CD14-positive monocyte (primary cell): Measurements from ENCODE around the gene CDK5R2. TPM values are rescaled to one million over a fixed set of nuclear protein-coding genes. Genes with fewer than 3 reads are reported as not detected.

Source experiments
- DNase-seq, 3 donors: peaks; one replicate each; pipeline ENCODE4 v3.0.0-alpha.2; 2011 to 2022
- H2AFZ ChIP-seq: 2 replicates; pipeline ENCODE4 v1.6.0; 2012; ENCODE audit warnings: mild to moderate bottlenecking, low read depth, low read length, inconsistent platforms; ENCODE audit not compliant: insufficient read depth, poor library complexity, severe bottlenecking
- H3K27ac ChIP-seq, 2 donors: 1 replicate in 1 of 2; 2 replicates in 1 of 2; pipeline ENCODE4 v1.5.1; 2012 to 2013; ENCODE audit warnings: low read length in 2 of 2, control low read depth in 1 of 2, inconsistent platforms in 1 of 2, low read depth in 1 of 2, mild to moderate bottlenecking in 1 of 2
- H3K27me3 ChIP-seq, 2 donors: one replicate each; pipeline versions ENCODE4 v1.6.0 to v1.6.1; 2011 to 2013; ENCODE audit warnings: low read length in 2 of 2; ENCODE audit not compliant: control insufficient read depth in 2 of 2, insufficient read depth in 2 of 2
- H3K36me3 ChIP-seq, 2 donors: replicated peaks in 1 of 2; 1 replicate in 1 of 2; 2 replicates in 1 of 2; pipeline versions ENCODE4 v1.5.1 to v1.6.1; 2012 to 2013; ENCODE audit warnings: low read length in 2 of 2, control low read depth in 1 of 2, inconsistent platforms in 1 of 2, mild to moderate bottlenecking in 1 of 2; ENCODE audit not compliant: insufficient read depth in 2 of 2, control insufficient read depth in 1 of 2
- H3K4me1 ChIP-seq, 2 donors: 1 replicate in 1 of 2; 2 replicates in 1 of 2; pipeline versions ENCODE4 v1.5.1 to v1.6.1; 2012 to 2013; ENCODE audit warnings: low read length in 2 of 2, control low read depth in 1 of 2, inconsistent platforms in 1 of 2, mild to moderate bottlenecking in 1 of 2, moderate library complexity in 1 of 2; ENCODE audit not compliant: insufficient read depth in 2 of 2, control insufficient read depth in 1 of 2
- H3K4me2 ChIP-seq: replicated peaks from 2 replicates; pipeline ENCODE3; 2012; ENCODE audit warnings: low read length, moderate library complexity, mild to moderate bottlenecking; ENCODE audit not compliant: poor library complexity, severe bottlenecking; ENCODE audit errors: extremely low read depth
- H3K4me3 ChIP-seq, 3 experiments: fragments of 200-600 bp in 1 of 3; sonication (generic) in 1 of 3; replicated peaks in 1 of 3; 1 replicate in 2 of 3; 2 replicates in 1 of 3; pipeline ENCODE4 v1.5.1; 2011 to 2013; ENCODE audit warnings: low read length in 3 of 3, mild to moderate bottlenecking in 3 of 3, control low read depth in 2 of 3, low read depth in 2 of 3, inconsistent platforms in 1 of 3, moderate library complexity in 1 of 3
- H3K79me2 ChIP-seq: 2 replicates; pipeline ENCODE4 v1.6.0; 2012; ENCODE audit warnings: mild to moderate bottlenecking, control low read depth, inconsistent platforms, low read length, moderate library complexity; ENCODE audit not compliant: insufficient read depth
- H3K9ac ChIP-seq: 2 replicates; pipeline ENCODE4 v1.6.0; 2017; ENCODE audit warnings: low read length, mild to moderate bottlenecking; ENCODE audit not compliant: insufficient read depth, poor library complexity, severe bottlenecking
- H3K9me3 ChIP-seq, 2 donors: replicated peaks in 1 of 2; 1 replicate in 1 of 2; 2 replicates in 1 of 2; pipeline versions ENCODE4 v1.5.1 to v1.6.1; 2012 to 2013; ENCODE audit warnings: low read length in 2 of 2, control low read depth in 1 of 2; ENCODE audit not compliant: control insufficient read depth in 1 of 2, insufficient read depth in 1 of 2
- H4K20me1 ChIP-seq: 2 replicates; pipeline ENCODE4 v1.6.0; 2012; ENCODE audit warnings: mild to moderate bottlenecking, low read length, control low read depth, moderate library complexity; ENCODE audit not compliant: insufficient read depth
- H3K27ac Mint-ChIP-seq, 7 donors: one replicate each; pipeline ENCODE4 v1.8.0; 2020; ENCODE audit warnings: mild to moderate bottlenecking in 7 of 7, mixed read lengths in 7 of 7, moderate library complexity in 6 of 7, inconsistent platforms in 2 of 7
- H3K27me3 Mint-ChIP-seq, 3 donors: one replicate each; pipeline ENCODE4 v1.8.0; 2021 to 2022; ENCODE audit warnings: low read depth in 3 of 3, mild to moderate bottlenecking in 3 of 3, mixed read lengths in 3 of 3, moderate library complexity in 3 of 3, inconsistent platforms in 1 of 3
- H3K36me3 Mint-ChIP-seq, 2 donors: one replicate each; pipeline ENCODE4 v1.8.0; 2020; ENCODE audit warnings: mixed read lengths in 2 of 2, inconsistent platforms in 1 of 2, mild to moderate bottlenecking in 1 of 2
- H3K4me1 Mint-ChIP-seq: one replicate; pipeline ENCODE4 v1.8.0; 2020; ENCODE audit warnings: mild to moderate bottlenecking, mixed read lengths
- H3K4me3 Mint-ChIP-seq, 2 donors: one replicate each; pipeline ENCODE4 v1.8.0; 2020; ENCODE audit warnings: mild to moderate bottlenecking in 2 of 2, mixed read lengths in 2 of 2, moderate library complexity in 1 of 2
- H3K9me3 Mint-ChIP-seq, 7 donors: one replicate each; pipeline ENCODE4 v1.8.0; 2020 to 2022; ENCODE audit warnings: mixed read lengths in 7 of 7, mild to moderate bottlenecking in 6 of 7, moderate library complexity in 6 of 7, inconsistent platforms in 2 of 7
- CTCF ChIP-seq: fragments of 200-600 bp; IDR thresholded peaks from one replicate; pipeline ENCODE4 v1.8.0; 2022; ENCODE audit warnings: antibody characterized with exemption, mild to moderate bottlenecking
- WGBS: methylation state at CpG from one replicate; pipeline ENCODE4 v1.1.5; 2013; ENCODE audit warnings: missing lambda C conversion rate; ENCODE audit not compliant: insufficient coverage; 5-methylcytosine and 5-hydroxymethylcytosine counted together
- intact Hi-C, 2 donors: fragments of 100-400 bp; cut with micrococcal nuclease; formaldehyde crosslinking; loops; one replicate each; pipeline versions ENCODE4 v1.15.0 to v1.15.1; 2023
- polyA plus RNA-seq, 3 donors: library from polyadenylated mRNA; depleted of rRNA in 1 of 3; unstranded in 2 of 3; stranded (reverse) in 1 of 3; fragments of 300-500 nt in 2 of 3; fragments of >200 nt in 1 of 3; fragmentation: Illumina TruSeq in 2 of 3; gene quantifications; 1 replicate in 2 of 3; 2 replicates in 1 of 3; pipeline ENCODE4 v1.2.3, GENCODE V29; 2012 to 2021

Gene CDK5R2
- polyA plus RNA-seq, 3 donors, result not detected

DNA sequence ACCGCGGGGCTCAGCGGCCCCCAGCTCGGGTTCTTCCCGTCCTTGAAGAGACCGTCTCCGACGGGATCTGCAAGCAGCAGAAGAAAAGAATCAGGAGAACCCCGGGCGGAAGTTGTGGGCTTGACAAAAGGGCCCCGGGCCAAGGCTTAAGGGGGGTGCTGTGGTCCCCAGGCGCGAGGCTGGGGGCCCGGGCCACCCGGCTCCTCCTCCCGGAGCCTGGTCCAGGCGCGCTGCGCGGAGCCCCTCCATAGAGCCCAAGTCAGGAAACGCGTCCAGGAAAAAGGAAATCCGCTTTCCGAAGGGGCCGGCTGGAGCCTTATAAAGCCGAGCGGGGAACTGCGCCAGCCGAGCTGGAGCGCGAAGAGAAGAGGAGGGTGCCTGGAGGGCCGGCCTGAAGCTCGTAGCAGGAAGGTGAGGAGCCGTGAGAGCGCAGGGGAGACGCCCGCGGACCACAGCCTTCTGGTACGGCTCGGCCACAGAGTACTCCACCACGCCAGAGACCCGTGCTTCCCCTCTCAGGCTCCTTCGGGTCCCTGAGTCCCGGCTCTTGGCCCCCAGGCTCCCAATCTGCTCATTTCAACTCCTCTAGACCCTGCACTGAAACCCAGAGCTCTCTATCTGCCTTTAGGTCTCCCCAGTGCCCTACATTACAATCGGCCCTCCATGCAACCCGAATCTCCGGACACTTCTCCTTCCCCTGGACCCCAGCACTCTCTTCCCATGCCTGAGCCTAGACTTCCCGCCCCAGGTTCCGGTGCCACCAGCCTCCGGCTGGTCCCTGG is 25.0 kb downstream of the CDK5R2 start:
- Histone ChIP-seq H3K9ac (no peak overlapping the region), H3K27me3 (peaks cover 72 to 91% of the 10 kb centered on the region in 2 donors), H3K9me3 (peaks cover 0 to 29% of the 10 kb centered on the region in 2 donors), H3K4me3 (no peak overlapping the region), H3K4me1 (peaks cover 8 to 24% of the 10 kb centered on the region in 2 donors), H2AFZ (no peak overlapping the region), H3K36me3 (no peaks in the 10 kb centered on the region), H3K4me2 (no peak overlapping the region), H3K27ac (no peak overlapping the region), H3K79me2 (no peaks in the 10 kb centered on the region), H4K20me1 (no peaks in the 10 kb centered on the region)
- under 1% methylated on average over 49 of the region's 50 CpGs for WGBS
- Mint-ChIP-seq H3K27me3 (peaks cover 85 to 98% (median 88%) of the 10 kb centered on the region in 3 donors), H3K36me3 (peaks cover 0 to 7% of the 10 kb centered on the region in 2 donors), H3K4me3 (peak overlapping the region in 1 of 2 donors; percentile 84), H3K9me3 (peaks cover 0 to 22% (median 10%) of the 10 kb centered on the region in 7 donors), H3K4me1 (peaks cover 23% of the 10 kb centered on the region), H3K27ac (peak overlapping the region in 1 of 7 donors; percentile 9)
- TF ChIP-seq CTCF, result no peak
- intact Hi-C loops, result no loop called here
- no peak for DNase-seq

GRCh38 chr2:218985021-218985324 is 25.5 kb downstream of the CDK5R2 start, which contains the start of gene FEV:
Gene FEV (minus strand): TSS chr2:218985184. CDS start chr2:218985075, 109 bp downstream.
- H3K27ac Mint-ChIP-seq, result peak within 1 kb of the TSS in 1 of 7 donors; percentile 9
- peaks cover 0 to 7% of the 10 kb centered on the region in 2 donors for H3K36me3 Mint-ChIP-seq
- intact Hi-C loops, result no loop called here
- no peaks in the 10 kb centered on the region for H3K36me3 ChIP-seq
- H3K9me3 Mint-ChIP-seq, result peaks cover 0 to 22% (median 9%) of the 10 kb centered on the region in 7 donors
- DNase-seq, result no peak
- peaks cover 8 to 20% of the 10 kb centered on the region in 2 donors for H3K4me1 ChIP-seq
- 1% methylated on average over 32 of the region's 32 CpGs for WGBS
- no peak within 1 kb of the TSS for H3K9ac ChIP-seq
- no peaks in the 10 kb centered on the region for H3K79me2 ChIP-seq
- H2AFZ ChIP-seq, result no peak within 1 kb of the TSS
- peaks cover 72 to 91% of the 10 kb centered on the region in 2 donors for H3K27me3 ChIP-seq
- no peak within 1 kb of the TSS for H3K27ac ChIP-seq
- peaks cover 19% of the 10 kb centered on the region for H3K4me1 Mint-ChIP-seq
- peaks cover 86 to 98% (median 88%) of the 10 kb centered on the region in 3 donors for H3K27me3 Mint-ChIP-seq
- peak within 1 kb of the TSS; percentile 16 to 84 for H3K4me3 Mint-ChIP-seq
- TF ChIP-seq CTCF, result no peak
- no peak within 1 kb of the TSS for H3K4me3 ChIP-seq
- no peaks in the 10 kb centered on the region for H4K20me1 ChIP-seq
- H3K4me2 ChIP-seq, result no peak within 1 kb of the TSS
- peaks cover 0 to 29% of the 10 kb centered on the region in 2 donors for H3K9me3 ChIP-seq
